Stimulated activated CD4-positive, alpha-beta T cell treated with anti-CD3 and anti-CD28 coated beads, Interleukin-1b, Interleukin-23, amount 100 ng/mL, for 48 hours (primary cell): Measurements from ENCODE around the gene XRCC6.
"Not testable (repeated sequence)": the region's sequence is repeated elsewhere in the genome, so short reads cannot be mapped to it uniquely, and the experiment has no call there.

Experiments used
- DNase-seq: peaks from one replicate; pipeline ENCODE4 v3.0.0-alpha.2; 2020

XRCC6 gene

DNA sequence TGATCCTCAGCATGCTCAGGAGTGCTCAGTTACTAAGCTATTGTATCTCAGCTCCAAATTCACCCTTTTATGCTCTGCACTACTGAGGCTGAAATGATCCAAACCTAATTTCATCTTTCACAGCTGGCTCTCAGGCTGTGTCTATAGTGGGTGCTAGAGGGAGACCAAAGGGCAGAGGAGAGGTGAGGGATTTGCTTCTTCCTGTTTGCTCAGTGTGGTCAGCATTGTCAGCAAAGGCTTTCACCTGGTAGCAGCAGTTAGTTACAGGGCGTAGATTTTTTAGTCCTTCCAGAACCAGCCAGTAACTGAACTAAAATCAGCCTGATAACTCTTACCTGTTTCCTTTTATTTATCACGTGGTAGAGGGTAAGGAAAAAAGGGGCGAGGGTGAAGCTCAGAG, 33.2 kb downstream of the XRCC6 start:
- DNase-seq = no peak

DNA sequence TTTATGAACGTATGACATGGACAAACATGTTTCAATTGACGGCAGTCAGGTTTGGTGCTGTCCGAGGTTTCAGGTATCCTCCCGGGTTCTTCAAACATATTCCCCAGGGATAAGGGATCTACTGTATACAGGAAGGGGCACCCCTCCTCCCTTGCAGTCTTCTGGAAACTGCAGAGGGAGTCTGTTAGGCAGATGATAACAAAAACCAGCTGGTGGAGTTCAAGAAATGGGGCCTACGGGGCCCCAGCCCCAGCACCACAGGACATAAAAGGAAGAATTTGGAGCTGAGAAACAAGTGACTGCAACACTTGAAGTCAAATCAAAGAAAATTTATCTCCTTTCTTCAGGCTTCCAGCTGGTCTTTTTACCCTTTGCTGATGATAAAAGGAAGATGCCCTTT, 35.5 kb downstream of the XRCC6 start:
- no peak for DNase-seq

DNA sequence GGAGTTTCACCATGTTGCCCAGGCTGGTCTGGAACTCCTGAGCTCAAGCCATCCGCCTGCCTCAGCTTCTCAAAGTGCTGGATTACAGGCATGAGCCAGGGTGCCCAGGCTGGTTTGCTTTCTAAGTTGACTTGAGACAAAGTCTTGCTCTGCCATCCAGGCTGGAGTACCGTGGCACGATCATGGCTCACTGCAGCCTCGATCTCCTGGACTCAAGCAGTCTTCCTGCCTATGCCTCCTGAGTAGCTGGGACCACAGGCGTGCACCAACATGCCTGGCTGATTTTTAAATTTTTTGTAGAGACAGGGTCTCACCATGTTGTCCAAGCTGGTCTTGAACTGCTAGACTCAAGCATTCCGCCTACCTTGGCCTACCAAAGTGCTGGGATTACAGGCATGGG, 36.6 kb downstream of the XRCC6 start:
- DNase-seq = no peak

DNA sequence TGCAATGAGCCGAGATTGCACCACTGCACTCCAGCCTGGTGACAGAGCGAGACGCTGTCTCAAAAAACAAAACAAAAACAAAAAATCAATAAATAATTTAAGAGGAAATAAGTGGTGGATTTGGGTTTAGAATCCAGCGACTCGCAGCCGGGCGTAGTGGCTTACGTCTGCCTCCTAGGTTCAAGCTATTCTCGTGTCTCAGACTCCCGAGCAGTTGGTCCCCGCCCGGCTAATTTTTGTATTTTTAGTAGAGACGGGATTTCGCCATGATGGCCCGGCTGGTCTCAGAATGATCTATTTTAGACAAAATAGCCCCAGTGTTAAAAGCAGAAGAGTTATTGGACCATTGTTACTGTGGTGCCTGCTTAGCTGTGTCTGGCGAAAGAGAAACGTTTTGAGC, 37.8 kb downstream of the XRCC6 start:
- DNase-seq = no peak

DNA sequence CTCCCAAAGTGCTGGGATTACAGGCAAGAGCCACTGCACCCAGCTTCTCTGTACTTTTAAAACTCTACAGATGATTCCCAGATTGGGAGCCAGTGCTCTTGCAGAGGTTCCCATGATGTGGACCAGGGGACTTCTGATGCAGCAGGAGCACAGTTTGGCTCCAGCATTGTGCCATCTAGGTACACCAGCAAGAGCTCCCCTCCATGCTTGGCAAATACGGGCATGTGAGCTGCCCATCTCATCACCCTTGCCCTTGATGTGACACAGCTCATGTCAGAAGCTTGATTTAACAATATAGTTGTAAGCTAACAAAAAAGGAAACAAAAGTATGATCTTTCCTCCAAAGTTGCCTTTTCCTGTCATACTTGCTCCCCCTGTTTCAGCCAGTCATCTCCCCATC, 38.8 kb downstream of the XRCC6 start:
- no peak for DNase-seq

DNA sequence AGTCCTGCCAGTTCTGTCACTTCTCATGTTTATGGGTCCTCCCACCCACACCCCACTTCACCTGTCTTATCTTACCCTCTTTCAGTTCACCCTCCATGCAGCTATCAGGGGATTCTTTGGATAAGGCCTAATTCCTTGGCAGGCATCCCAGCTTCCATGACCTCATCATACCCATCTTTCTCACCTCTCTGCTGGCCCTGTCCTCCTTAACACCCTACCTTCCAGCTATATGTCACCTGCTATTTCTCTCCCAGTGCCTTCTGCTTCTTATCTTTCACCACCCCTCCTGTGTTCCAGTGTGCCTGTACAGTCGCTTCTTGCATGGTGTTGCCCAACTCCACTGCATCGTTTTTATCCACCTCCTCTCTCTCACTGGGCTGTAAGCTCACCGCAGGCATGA, 39.3 kb downstream of the XRCC6 start:
- no peak for DNase-seq

DNA sequence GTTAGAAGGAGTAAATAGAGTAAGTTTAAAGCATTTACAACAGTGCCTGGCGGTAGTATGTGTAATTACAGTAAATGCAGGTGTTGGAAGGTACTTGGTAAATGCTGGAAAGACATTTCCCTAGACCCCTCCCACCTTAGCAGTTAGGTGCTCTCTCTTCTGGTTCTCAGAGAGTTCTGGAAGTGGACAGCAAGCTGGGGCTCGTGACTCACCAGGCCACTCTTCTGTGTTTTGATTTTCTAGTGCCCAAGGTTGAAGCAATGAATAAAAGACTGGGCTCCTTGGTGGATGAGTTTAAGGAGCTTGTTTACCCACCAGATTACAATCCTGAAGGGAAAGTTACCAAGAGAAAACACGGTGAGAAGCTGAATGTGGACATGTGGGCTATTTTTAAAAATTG, 40.0 kb downstream of the XRCC6 start:
- DNase-seq = no peak

DNA sequence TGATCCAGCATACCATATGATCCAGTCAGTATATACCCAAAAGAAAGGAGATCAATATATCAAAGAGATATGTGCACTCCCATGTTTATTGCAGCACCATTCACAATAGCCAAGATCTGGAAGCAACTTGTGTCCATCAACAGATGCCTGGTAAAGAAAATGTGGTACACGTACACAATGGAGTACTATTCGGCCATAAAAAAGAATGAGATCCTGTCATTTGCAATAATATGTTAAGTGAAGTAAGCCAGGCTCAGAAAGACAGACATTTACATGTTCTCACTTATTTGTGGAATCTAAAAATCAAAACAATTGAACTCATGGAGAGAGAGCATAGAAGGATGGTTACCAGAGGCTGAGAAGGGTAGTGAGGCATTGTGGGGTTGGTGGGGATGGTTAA, 40.6 kb downstream of the XRCC6 start:
- DNase-seq = no peak

DNA sequence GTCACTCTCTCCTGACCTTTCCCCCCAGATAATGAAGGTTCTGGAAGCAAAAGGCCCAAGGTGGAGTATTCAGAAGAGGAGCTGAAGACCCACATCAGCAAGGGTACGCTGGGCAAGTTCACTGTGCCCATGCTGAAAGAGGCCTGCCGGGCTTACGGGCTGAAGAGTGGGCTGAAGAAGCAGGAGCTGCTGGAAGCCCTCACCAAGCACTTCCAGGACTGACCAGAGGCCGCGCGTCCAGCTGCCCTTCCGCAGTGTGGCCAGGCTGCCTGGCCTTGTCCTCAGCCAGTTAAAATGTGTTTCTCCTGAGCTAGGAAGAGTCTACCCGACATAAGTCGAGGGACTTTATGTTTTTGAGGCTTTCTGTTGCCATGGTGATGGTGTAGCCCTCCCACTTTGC, 42.5 kb downstream of the XRCC6 start:
- not testable (repeated sequence) for DNase-seq

DNA sequence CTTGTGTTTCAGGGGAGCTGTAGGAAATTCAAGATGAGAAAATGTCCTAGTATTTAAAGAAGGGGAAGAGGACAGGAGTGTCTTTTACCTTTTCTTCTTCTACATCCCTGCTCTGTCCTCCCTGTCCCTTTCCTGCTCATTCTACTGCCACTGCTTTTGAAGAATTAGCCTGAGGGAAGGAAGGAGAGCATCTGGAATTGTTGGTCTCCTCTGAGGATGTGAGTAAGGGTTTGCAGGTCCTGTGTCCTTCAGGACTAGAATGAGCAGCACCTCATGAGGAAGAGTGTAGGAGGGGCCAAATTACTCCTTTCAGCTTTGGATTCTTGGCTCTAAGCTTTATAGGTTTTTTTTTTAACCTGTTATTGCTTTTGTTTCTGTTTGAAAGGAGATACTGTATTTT, 43.4 kb downstream of the XRCC6 start:
- no peak for DNase-seq

DNA sequence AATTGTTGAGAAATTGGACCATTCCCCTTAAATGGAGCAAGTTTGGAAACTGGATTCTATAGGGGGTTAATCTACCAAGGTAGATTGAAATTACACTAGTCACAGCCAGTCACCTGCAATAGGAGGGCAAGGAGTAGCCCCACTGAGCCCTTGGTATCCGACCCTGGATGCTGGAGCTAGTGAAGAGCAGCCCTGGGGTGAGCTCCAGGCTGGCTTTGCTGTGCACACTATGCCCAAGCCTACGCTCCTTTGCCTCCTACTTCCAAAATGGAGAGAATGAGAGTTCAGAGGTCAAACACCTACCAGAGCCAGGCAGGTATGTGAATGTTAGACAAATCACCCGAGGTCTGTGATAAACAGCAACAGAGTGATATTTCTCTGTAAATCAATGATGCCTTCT, 43.9 kb downstream of the XRCC6 start:
- DNase-seq = no peak

DNA sequence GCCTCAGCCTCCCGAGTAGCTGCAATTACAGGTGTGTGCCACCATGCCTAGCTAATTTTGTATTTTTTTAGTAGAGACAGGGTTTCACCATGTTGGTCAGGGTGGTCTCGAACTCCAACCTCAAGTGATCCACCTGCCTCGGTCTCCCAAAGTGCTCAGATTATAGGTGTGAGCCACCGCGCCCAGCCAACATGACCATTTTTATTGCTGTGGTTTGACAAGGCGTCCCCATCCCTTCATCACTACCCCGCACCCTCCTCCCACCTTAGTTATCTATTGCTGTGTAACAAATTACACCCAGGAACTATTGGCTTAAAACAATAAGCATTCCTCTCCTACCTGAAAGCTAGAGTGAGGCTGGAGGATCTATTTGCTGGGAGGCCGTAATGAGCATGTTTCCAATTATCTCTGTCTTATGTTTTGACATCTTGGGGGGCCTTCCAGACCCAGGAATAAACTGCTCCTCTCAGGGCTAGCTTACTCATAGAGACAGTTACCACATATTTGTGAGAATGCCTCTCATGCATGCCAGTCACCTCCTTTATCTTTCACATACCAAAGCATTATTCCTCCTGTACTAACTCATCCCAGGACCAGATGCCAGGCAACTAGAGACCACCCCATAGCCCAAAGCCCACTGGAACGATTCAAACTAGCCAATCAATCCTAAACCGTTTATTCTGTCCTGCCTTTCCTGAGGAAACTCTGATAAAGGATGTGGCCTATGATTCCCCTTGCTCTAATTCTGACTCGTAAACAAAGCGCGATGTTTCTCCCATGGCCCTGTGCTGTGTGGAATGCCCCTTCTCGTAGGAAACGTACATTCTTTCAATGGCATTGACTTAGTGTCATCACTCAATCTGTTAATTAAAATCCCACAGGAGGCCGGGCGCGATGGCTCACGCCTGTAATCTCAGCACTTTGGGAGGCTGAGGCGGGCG, 48.1 kb downstream of the XRCC6 start:
- DNase-seq = no peak

DNA sequence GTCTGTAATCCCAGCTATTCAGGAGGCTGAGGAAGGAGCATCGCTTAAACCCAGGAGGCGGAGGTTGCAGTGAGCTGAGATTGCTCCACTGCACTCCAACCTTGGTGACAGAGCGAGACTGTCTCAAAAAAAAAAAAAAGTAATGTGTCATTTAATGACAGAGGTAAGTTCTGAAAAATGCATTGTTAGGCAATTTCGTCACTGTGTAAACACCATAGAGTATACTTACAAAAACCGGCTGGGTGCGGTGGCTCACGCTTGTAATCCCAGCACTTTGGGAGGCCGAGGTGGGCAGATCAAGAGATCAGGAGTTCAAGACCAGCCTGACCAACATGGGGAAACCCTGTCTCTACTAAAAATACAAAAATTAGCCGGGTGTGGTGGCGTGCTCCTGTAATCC, 51.0 kb downstream of the XRCC6 start:
- not testable (repeated sequence) for DNase-seq

DNA sequence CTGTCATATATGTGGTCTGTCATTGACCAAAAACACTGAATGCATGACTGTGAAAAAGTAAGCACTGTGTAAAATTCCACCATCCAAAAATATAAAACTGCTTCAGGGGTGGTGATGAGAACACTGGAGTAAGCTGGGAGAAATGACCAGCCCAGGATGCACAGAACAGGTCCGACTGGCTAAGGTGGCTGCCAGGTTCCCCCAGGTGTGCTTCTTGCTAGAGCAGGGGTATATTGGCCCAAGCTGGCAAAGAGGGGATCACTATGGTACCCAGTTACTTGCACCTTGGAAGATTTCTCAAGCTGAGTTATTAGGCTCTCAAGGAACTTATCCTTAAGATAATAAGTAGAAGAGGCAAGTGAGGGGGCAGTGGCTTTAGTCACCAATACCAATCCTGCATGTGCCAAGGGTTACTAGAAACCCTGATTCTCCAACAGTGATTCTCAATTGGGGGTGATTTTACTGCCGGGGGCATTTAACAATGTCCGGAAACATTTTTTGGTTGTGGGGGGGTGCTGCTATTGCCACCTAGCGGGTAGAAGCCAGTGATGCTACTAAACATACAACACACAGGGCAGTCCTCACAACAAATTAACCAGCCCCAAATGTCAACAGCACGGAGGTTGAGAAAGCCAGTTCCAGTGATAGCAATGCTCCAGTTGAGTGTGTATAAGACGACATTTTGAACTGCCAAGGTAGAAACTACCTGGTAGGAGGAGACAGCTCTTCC, 51.9 kb downstream of the XRCC6 start:
- DNase-seq = no peak

DNA sequence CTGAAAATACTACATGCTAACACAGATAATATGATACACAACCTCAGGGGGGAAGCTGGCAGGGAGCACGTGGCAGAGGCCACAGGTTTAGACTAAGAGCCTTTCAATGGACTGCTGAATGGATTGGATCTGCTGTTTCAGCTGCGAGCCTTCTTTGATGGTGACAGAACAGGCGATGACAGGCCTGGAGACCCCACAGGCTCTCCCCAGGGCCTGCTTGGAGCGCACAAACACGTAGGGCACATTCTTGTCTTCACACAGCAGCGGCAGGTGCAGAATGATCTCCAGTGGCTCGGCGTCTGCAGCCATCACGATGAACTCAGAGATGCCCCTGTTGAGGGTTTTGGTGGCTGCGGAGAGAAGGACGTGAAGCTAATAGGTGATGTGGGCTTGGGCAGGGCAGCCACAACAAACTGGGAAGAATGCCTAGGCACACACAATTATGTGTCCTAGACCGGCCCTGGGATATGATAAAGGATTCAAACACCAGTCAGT, 53.8 kb downstream of the XRCC6 start:
- no peak for DNase-seq

DNA sequence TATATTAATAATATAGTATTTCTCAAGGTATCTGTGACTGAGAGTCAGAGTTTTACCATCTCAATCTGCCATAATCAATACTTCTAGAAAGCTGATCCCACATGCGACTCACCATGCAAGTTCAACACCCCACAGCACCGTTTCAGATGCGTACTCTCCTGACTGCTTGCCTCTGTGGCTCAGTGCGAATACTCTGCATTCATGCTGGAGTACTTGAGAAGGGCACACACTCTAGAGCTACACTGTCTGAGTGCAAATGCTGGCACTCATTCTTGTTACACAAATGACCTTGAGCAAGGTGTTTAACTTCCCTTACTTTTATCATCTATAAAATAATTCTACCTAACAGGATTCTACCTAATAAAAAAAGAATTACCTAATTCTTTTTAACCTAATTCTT, 55.0 kb downstream of the XRCC6 start:
- no peak for DNase-seq

DNA sequence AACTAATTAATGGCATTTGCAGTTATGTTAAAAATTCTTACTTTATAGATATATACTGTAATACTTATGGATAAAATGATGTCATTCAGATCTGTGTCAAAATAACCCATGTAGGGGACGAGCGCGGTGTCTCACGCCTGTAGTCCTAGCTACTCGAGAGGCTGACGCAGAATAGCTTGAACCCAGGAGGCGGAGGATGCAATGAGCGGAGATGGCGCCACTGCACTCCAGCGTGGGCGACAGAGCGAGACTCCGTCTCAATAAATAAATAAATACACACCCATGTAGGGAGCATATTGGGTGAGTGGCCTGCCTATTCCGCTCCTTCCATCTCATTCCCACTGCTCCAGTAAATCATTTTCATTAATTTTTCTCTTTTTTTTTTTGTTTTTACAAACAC, 60.5 kb downstream of the XRCC6 start:
- DNase-seq = no peak

DNA sequence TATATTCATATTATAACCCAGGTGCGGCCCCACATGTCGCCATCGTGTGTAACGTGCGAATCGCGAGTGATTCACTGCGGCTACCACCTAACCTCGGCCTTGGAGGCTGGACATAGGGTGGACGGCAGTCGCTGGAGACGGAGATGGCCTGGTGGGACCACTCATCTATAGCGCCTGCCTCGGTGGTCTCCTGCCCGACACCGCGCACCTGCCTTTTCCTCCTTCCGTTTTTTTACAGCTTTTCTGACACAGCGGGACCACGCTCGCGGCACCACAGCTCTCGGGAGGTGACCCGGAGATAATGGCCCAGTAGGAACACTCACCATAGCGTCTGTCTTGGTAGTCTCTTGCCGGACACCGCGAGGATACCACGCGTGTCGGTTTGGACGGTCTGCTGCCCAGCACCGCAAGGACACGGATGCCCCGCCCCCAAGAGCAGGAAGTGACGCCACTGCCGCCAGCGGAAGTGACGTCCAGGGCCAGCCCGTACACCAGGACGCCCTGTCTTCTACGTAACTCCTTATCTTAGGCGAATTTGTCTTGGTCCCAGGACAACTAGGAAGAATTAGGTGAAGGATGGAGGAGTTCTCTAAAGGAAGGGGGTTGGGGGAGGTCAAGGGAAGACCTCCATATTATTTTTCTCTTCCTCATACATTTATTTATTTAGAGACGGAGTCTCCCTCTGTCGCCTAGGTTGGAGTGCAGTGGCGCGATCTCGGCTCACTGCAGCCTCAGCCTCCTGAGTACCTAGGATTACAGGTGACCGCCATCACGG, 61.1 kb downstream of the XRCC6 start:
- peak; percentile 85 for DNase-seq

DNA sequence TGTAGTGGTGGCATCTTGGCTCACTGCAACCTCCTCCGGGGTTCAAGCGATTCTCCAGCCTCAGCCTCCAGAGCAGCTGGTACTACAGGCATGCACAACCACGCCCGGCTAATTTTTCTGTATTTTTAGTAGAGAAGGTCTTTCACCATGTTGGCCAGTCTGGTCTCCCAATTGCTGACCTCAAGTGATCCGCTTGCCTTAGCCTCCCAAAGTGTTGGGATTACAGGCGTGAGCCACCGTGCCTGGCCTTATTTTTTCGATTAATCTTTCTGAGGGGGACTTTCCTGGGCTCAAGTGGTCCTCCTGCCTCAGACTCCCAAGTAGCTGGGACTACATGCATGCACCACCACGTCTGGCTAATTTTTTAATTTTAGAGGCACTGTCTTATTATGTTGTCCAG, 62.0 kb downstream of the XRCC6 start:
- no peak for DNase-seq

DNA sequence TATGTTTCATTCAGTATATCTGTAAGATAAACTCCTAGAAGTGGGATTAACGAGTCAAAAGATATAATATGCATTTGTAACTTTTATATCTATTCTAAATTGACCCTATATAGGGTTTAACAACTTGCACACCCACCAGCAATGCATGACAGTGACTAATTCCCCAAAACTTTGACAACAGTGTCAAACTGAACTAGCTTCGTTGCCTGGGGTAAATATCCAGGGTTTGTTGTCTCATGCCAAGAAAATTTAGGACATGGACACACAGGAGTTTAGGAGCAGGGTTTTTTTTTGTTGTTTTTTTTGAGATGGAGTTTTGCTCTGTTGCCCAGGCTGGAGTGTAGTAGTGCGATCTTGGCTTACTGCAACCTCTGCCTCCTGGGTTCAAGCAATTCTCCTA, 62.5 kb downstream of the XRCC6 start:
- DNase-seq = no peak

DNA sequence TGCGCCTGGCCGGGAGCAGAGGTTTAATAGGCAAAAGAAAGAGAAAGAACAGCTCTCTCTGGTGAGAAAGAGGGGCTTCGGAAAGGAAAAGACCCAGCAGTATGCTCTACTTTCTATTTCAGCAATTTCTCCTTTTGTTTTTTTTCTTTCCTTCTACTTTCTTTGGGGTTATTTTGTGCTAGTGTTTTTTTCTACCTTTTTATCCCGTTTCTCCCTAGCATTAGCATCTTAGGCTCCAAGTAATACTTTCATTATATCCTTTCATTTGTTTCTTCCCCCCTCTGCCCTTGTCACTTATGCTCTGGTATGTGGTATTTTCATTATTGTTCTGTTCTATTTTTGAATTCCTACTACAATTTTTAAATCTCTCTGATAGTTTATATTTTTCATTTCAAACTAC, 63.1 kb downstream of the XRCC6 start:
- DNase-seq = no peak

DNA sequence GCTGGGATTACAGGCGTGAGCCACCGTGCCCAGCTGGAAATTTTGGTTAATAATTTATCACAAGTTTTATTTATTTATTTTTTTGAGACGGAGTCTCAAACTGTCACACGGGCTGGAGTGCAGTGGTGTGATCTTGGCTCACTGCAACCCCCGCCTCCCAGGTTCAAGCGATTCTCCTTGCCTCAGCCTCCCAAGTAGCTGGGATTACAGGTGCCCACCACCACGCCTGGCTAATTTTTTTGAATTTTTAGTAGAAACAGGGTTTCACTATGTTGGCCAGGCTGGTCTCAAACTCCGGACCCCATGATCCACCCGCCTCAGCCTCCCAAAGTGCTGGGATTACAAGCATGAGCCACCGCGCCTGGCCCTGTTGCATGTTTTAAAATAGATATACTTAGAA, 65.8 kb downstream of the XRCC6 start:
- DNase-seq = not testable (repeated sequence)

DNA sequence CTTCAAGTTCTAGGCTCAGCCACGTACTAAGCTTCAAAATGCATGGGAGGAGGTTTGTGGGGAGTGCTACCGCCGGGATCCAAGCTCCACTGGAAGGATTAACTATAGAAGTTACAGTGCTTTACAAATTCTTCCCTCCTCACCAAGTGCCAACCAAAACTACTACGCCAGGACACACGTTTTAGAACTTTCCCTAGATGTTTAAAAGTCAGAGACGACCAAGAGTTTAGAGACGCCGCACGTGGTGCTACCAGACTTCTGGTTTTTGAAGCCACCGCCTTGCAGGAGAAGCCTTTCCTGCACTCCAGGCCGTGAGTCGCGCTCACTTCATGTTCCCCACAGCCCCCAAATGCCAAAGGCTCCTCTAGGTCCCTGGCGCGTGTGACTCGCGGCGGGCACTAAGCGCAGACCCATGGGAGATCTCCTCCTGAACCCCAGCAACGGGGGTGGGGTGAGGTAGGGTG, 66.8 kb downstream of the XRCC6 start:
- peak; percentile 24 for DNase-seq
